DOHH2 (cell line): ENCODE measurements around the gene ALG2.
A peak's percentile ranks its signal among the peaks of the same experiment; 100 is the strongest.

Experiments
- H3F3A ChIP-seq: fragments of 200-600 bp; sonication (generic), shearing (Covaris generic); 2 replicates; pipeline ENCODE4 v1.6.0; 2016; ENCODE audit warnings: antibody characterized with exemption, mild to moderate bottlenecking; ENCODE audit not compliant: control insufficient read depth, insufficient read depth
- H3K27ac ChIP-seq: fragments of 200-600 bp; sonication (generic); 2 replicates; pipeline ENCODE4 v1.5.1; 2014; ENCODE audit warnings: low read depth, mild to moderate bottlenecking, low read length, moderate library complexity
- H3K27me3 ChIP-seq: fragments of 200-600 bp; sonication (generic); 2 replicates; pipeline ENCODE4 v1.6.1; 2014; ENCODE audit warnings: mild to moderate bottlenecking, low read length, mixed read lengths; ENCODE audit not compliant: control insufficient read depth
- H3K36me3 ChIP-seq: fragments of 200-600 bp; sonication (generic); 2 replicates; pipeline ENCODE4 v1.6.1; 2014; ENCODE audit warnings: mild to moderate bottlenecking, low read length, moderate library complexity, mixed read lengths; ENCODE audit not compliant: control insufficient read depth
- H3K4me1 ChIP-seq: fragments of 200-600 bp; sonication (generic); 2 replicates; pipeline ENCODE4 v1.6.1; 2014; ENCODE audit warnings: mild to moderate bottlenecking, low read length, mixed read lengths; ENCODE audit not compliant: control insufficient read depth
- H3K4me2 ChIP-seq: fragments of 200-600 bp; sonication (generic); 2 replicates; pipeline ENCODE4 v1.6.0; 2014; ENCODE audit warnings: mild to moderate bottlenecking, low read length, moderate library complexity
- H3K4me3 ChIP-seq: fragments of 200-600 bp; sonication (generic); 2 replicates; pipeline ENCODE4 v1.5.1; 2014; ENCODE audit warnings: mild to moderate bottlenecking, low read length, mixed read lengths
- H3K79me2 ChIP-seq: fragments of 200-600 bp; sonication (generic); 2 replicates; pipeline ENCODE4 v1.6.1; 2014; ENCODE audit warnings: mild to moderate bottlenecking, low read length, mixed read lengths; ENCODE audit not compliant: control insufficient read depth
- H3K9me2 ChIP-seq: fragments of 200-600 bp; sonication (generic); replicated peaks from 2 replicates; pipeline ENCODE4 v1.6.1; 2014; ENCODE audit warnings: mild to moderate bottlenecking, low read length, mixed read lengths; ENCODE audit not compliant: control insufficient read depth
- H3K9me3 ChIP-seq: fragments of 200-600 bp; sonication (generic); 2 replicates; pipeline ENCODE4 v1.6.1; 2014; ENCODE audit warnings: antibody characterized with exemption, low read length, mixed read lengths; ENCODE audit not compliant: control insufficient read depth, insufficient read depth
- H4K20me1 ChIP-seq: fragments of 200-600 bp; sonication (generic); 2 replicates; pipeline ENCODE4 v1.6.0; 2014; ENCODE audit warnings: low read depth, mild to moderate bottlenecking, antibody characterized with exemption, low read length, moderate library complexity; ENCODE audit not compliant: control insufficient read depth, insufficient read depth
- CTCF ChIP-seq: fragments of 200-600 bp; sonication (generic); IDR thresholded peaks from one replicate; pipeline ENCODE4 v1.5.1; 2014; ENCODE audit warnings: antibody characterized with exemption, mild to moderate bottlenecking, low read depth, low read length; ENCODE audit not compliant: poor library complexity, severe bottlenecking
- EZH2phosphoT487 ChIP-seq: fragments of 200-600 bp; sonication (generic); IDR thresholded peaks from 2 replicates; pipeline ENCODE4 v1.6.1; 2017; ENCODE audit warnings: borderline replicate concordance, mild to moderate bottlenecking, antibody characterized with exemption, low read length, moderate library complexity, mixed read lengths

The ALG2 gene

GRCh38 chr9:99178912-99179872 is 42.5 kb downstream of the ALG2 start:
- no peaks in the 10 kb centered on the region for H3F3A ChIP-seq
- no peaks in the 10 kb centered on the region for H4K20me1 ChIP-seq
- no peak overlapping the region for H3K4me2 ChIP-seq
- H3K4me1 ChIP-seq = peaks cover 65% of the 10 kb centered on the region
- H3K27ac ChIP-seq = no peak overlapping the region
- no peaks in the 10 kb centered on the region for H3K9me2 ChIP-seq
- H3K9me3 ChIP-seq = no peaks in the 10 kb centered on the region
- no peaks in the 10 kb centered on the region for H3K36me3 ChIP-seq
- H3K27me3 ChIP-seq = no peaks in the 10 kb centered on the region
- H3K4me3 ChIP-seq = no peak overlapping the region
- no peak for TF ChIP-seq EZH2phosphoT487
- no peaks in the 10 kb centered on the region for H3K79me2 ChIP-seq

GRCh38 chr9:99177576-99178366 is 44.0 kb downstream of the ALG2 start:
- H3K4me3 ChIP-seq = no peak overlapping the region
- no peaks in the 10 kb centered on the region for H3K27me3 ChIP-seq
- 0 out of 2 replicates have a peak overlapping the region, but pooled peaks have one; percentile 19 for H3K27ac ChIP-seq
- no peaks in the 10 kb centered on the region for H3K36me3 ChIP-seq
- H3K9me3 ChIP-seq = no peaks in the 10 kb centered on the region
- H4K20me1 ChIP-seq = no peaks in the 10 kb centered on the region
- no peak for TF ChIP-seq CTCF
- TF ChIP-seq EZH2phosphoT487 = no peak
- H3K4me2 ChIP-seq = no peak overlapping the region
- no peaks in the 10 kb centered on the region for H3F3A ChIP-seq
- no peaks in the 10 kb centered on the region for H3K9me2 ChIP-seq
- H3K4me1 ChIP-seq = peaks cover 63% of the 10 kb centered on the region
- no peaks in the 10 kb centered on the region for H3K79me2 ChIP-seq

- Histone ChIP-seq H3K4me3 (0 out of 2 replicates have a peak overlapping the region, but pooled peaks have one; percentile 7), H3K36me3 (no peaks in the 10 kb centered on the region), H3K27ac (peak overlapping the region; percentile 33), H3K4me1 (peaks cover 51% of the 10 kb centered on the region), H3K79me2 (no peaks in the 10 kb centered on the region), H3F3A (no peaks in the 10 kb centered on the region), H4K20me1 (no peaks in the 10 kb centered on the region), H3K27me3 (no peaks in the 10 kb centered on the region), H3K9me2 (no peaks in the 10 kb centered on the region), H3K9me3 (no peaks in the 10 kb centered on the region), H3K4me2 (peak overlapping the region; percentile 25)
- TF ChIP-seq EZH2phosphoT487 (no peak), CTCF (no peak)
Observed at GRCh38 chr9:99176527-99177013, 45.2 kb downstream of the ALG2 start.
